GM20431 (cell line): Measurements from ENCODE around the gene TRIM45.

Experiments
- in situ Hi-C: fragments of 300-500 bp; cut with MseI, MboI; formaldehyde crosslinking; loops from one replicate; pipeline ENCODE4 v1.15.0; 2020; ENCODE audit warnings: low sequenced_read_pairs; ENCODE audit not compliant: unreplicated experiment

The TRIM45 gene

DNA sequence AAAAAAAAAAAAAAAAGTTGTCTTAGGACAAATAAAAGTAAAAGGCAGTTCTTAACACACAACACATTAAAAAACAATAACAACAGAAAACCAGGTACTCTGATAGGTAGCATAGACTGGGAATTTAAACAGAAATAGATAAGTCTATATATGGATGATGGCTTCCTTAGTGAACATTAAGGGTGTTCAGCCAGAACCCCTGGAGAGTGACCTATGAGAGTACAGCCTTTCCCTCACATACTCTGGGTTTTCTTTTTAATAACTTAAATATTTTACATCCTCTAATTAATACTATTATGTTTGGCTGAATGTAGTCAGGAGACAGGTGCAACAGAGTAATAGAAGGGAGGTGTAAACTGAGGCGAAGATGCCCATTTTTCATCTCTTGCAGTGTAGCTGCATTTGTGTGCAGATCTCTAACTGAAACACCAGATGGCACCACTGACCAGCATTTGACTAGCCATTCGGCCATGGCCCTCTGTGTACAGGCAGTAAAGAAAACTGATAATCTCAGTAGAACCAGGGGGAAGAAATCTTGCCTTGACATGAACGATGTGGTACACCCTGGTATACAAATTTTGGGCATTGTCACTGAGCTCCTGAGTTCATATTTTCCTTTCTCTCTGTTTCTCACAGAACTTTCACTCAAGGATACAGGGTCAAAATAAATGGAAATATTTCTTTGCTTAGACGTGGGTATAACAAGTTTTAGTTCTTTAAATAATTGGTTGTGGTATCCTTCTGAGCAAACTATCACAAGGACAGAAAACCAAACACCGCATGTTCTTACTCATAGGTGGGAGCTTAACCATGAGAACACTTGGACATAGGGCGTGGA is 53.8 kb downstream of the TRIM45 start:
- in situ Hi-C loops = no loop called here

GRCh38 chr1:117066367-117066766 is 55.2 kb downstream of the TRIM45 start:
- in situ Hi-C loops = no loop called here

DNA sequence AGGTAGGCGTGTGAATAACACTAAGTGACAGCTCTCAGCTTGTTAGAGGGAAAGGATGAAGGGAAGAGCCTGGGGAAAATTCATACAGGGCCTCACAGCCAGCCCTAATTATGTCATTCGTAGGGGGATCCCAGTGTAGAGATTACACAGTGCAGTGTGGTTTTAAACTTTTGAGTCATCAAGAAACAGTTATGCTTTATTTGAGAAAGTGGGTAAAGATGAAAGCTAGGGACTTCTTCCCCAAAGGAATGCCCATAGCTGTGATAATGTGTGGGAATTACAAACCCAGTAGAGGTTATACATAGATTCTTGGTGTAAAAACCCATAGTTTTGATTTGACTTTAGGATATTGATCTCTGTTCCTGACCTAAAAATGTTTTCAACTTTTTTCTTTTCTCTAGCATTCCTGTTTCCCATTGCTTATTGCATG is 59.5 kb downstream of the TRIM45 start:
- in situ Hi-C loops = no loop called here
